ENCODE data around the gene SDHD. TPM values are rescaled to one million over a fixed set of nuclear protein-coding genes. Genes with fewer than 3 reads are reported as not detected.

SDHD gene
- total and polyA plus RNA-seq, 7 experiments from 2014 or later: 39.6 to 211 (median 73.8) TPM

DNA sequence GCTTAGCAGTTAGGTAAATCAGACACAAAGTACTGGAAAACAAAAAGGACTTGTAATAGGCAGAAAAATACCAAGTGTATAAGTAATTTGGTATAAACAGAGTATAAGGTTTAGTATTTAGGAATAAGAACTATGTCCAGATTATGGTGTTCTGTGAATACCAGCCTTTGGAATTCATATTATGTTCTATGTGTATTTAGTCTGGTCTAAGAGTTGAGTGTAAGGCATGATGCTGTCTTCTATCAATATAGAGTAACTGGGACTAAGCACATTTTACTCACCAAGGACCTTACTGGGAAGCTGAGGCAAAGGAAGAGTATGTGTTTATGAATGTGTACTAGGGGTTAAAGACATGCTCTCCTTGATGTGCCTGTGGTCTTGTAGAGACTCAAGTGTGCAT, 9.5 kb downstream of the SDHD start:
- Mint-ChIP-seq H3K27ac (no peak overlapping the region), H3K4me3 (no peak overlapping the region)

DNA sequence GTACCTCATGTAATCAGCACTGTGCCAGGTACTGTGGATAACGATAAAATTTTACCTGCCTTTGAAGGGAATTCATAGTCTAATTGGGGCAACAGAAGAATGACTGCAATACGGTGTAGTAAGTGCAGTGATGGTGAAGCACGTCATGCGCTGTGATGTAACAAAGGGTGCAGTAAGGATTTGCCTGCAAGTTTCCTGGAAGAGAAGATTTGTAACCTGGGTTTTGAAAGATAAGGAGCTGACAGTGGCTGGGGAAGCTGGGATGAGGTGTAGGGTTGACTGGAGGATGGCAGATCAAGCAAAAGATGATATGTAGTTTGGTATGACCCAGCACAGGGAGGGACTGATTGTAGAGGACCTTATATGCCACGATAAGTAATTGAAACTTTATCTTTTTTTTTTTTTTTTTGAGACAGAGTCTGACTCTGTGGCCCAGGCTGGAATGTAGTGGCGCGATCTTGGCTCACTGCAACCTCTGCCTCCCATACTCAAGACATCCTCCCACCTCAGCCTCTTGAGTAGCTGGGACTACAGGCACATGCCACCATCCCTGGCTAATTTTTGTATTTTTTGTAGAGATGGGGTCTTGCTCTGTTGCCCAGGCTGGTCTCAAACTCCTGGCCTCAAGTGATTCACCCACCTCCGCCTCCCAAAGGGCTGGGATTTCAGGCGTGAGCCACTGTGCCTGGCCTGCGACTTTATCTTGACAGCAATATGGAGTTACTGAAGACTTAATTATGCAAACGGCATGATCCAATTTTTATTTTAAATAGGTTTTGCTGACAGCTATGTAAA, 11.3 kb downstream of the SDHD start:
- ATAC-seq (no peak), DNase-seq (no peak)
- ChIA-PET POLR2A (interaction anchor here (0.6 to 0.7 kb wide), 2 partner anchors 165 to 448 kb away, joined by 3 to 4 read pairs; no protein-coding TSS in a partner anchor), CTCF (no interaction called here)
- no peak overlapping the region for H3K4me3 ChIP-seq (ENCODE audit: low read length)
- H3K27me3 Mint-ChIP-seq: no peaks in the 10 kb centered on the region
- H3K4me3 Mint-ChIP-seq: no peak overlapping the region
- H3K4me1 Mint-ChIP-seq: peaks cover 0 to 4% (median 0%) of the 10 kb centered on the region in 7 donors
- no peak overlapping the region for H3K27ac ChIP-seq (ENCODE audit: low read depth, low read length)
- no peak overlapping the region for H3K27ac Mint-ChIP-seq
- H3K27me3 ChIP-seq (ENCODE audit: control insufficient read depth in 2 of 2, insufficient read depth in 2 of 2, low read length in 2 of 2): no peaks in the 10 kb centered on the region
- H3K36me3 ChIP-seq (ENCODE audit: control insufficient read depth in 2 of 3, insufficient read depth in 3 of 3, low read length in 3 of 3): peaks cover 0 to 36% (median 0%) of the 10 kb centered on the region in 3 experiments
- intact Hi-C loops (cut with micrococcal nuclease): no loop called here
- H3K36me3 Mint-ChIP-seq: peaks cover 5 to 33% (median 14%) of the 10 kb centered on the region in 5 donors
- no peaks in the 10 kb centered on the region for H3K4me1 ChIP-seq (ENCODE audit: control insufficient read depth in 2 of 2, insufficient read depth in 2 of 2, low read length in 2 of 2)
- H3K9me3 ChIP-seq (ENCODE audit: control insufficient read depth in 2 of 3, low read length in 3 of 3): no peaks in the 10 kb centered on the region
- no peaks in the 10 kb centered on the region for H3K9me3 Mint-ChIP-seq

More for the DNA sequence above, 9.5 kb downstream of the SDHD start:
- no peaks in the 10 kb centered on the region for H3K27me3 Mint-ChIP-seq
- no peak overlapping the region for H3K4me3 ChIP-seq (ENCODE audit: low read length)
- no peak for ATAC-seq
- H3K9me3 ChIP-seq (ENCODE audit: control insufficient read depth in 2 of 3, low read length in 3 of 3): no peaks in the 10 kb centered on the region
- peaks cover 0 to 12% (median 8%) of the 10 kb centered on the region in 7 donors for H3K4me1 Mint-ChIP-seq
- H3K36me3 Mint-ChIP-seq: peaks cover 11 to 46% (median 29%) of the 10 kb centered on the region in 5 donors
- H3K36me3 ChIP-seq (ENCODE audit: control insufficient read depth in 2 of 3, insufficient read depth in 3 of 3, low read length in 3 of 3): peaks cover 4 to 53% (median 6%) of the 10 kb centered on the region in 3 experiments
- no peak for DNase-seq
- H3K9me3 Mint-ChIP-seq: no peaks in the 10 kb centered on the region
- H3K27ac ChIP-seq (ENCODE audit: low read depth, low read length): no peak overlapping the region
- ChIA-PET POLR2A (interaction anchor here (0.7 kb wide), 1 partner anchor 498 kb away, joined by 4 read pairs; no protein-coding TSS in a partner anchor), CTCF (no interaction called here)
- no peaks in the 10 kb centered on the region for H3K27me3 ChIP-seq (ENCODE audit: control insufficient read depth in 2 of 2, insufficient read depth in 2 of 2, low read length in 2 of 2)
- H3K4me1 ChIP-seq (ENCODE audit: control insufficient read depth in 2 of 2, insufficient read depth in 2 of 2, low read length in 2 of 2): no peaks in the 10 kb centered on the region
- intact Hi-C loops (cut with micrococcal nuclease): no loop called here

DNA sequence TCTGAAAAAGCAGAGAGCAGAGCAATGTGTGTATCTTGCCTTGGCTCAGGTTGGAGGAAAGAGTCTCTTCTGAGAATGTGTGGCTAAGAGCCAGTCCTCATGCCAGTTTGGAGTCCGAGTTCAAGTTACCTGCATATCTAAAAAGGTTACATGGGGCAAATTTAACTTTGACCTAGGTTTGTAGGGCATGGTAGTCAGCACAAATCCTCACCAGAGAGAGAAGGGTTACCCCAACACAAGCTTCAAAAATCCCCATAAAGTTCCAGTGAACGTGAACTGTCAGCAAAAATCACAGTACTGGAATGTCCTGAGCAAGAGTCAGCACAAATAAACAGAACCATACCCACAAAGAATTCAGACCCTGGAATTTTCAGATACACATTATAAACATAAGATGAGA, 13.8 kb downstream of the SDHD start:
- Histone ChIP-seq H3K4me1 (ENCODE audit: control insufficient read depth in 2 of 2, insufficient read depth in 2 of 2, low read length in 2 of 2) (no peaks in the 10 kb centered on the region), H3K27me3 (ENCODE audit: control insufficient read depth in 2 of 2, insufficient read depth in 2 of 2, low read length in 2 of 2) (no peaks in the 10 kb centered on the region), H3K9me3 (ENCODE audit: control insufficient read depth in 2 of 3, low read length in 3 of 3) (no peaks in the 10 kb centered on the region), H3K36me3 (ENCODE audit: control insufficient read depth in 2 of 3, insufficient read depth in 3 of 3, low read length in 3 of 3) (peaks cover 0 to 21% (median 0%) of the 10 kb centered on the region in 3 experiments), H3K27ac (ENCODE audit: low read depth, low read length) (no peak overlapping the region), H3K4me3 (ENCODE audit: low read length) (no peak overlapping the region)
- Mint-ChIP-seq H3K4me1 (peaks cover 0 to 4% (median 0%) of the 10 kb centered on the region in 7 donors), H3K27ac (no peak overlapping the region), H3K4me3 (no peak overlapping the region), H3K36me3 (peaks cover 1 to 29% (median 10%) of the 10 kb centered on the region in 5 donors), H3K27me3 (no peaks in the 10 kb centered on the region), H3K9me3 (no peaks in the 10 kb centered on the region)
- ATAC-seq (no peak), DNase-seq (no peak)
- intact Hi-C loops (cut with micrococcal nuclease): no loop called here
- CTCF ChIA-PET: no interaction called here
- POLR2A ChIA-PET: no interaction called here

DNA sequence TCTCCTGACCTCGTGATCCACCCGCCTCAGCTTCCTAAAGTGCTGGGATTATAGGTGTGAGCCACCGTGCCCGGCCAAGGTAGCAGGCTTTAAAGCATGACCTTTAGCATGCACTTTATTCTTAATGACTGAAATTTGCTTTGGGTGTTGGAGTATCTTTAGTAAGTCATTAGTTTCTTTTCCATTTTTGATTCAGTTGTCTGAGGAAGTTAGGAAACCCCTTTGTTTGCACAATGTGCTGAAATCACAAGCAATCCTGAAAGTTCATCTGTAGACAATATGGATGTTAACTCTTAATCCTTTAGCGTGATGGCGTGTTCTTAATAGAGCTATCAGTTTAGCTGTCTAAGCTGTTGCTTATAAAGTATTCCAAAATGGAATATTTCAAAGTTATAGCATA, 16.8 kb downstream of the SDHD start:
- H3K27ac Mint-ChIP-seq: peak overlapping the region in 1 of 9 donors; percentile 10
- H3K9me3 ChIP-seq (ENCODE audit: control insufficient read depth in 2 of 3, low read length in 3 of 3): no peaks in the 10 kb centered on the region
- H3K4me3 ChIP-seq (ENCODE audit: low read length): no peak overlapping the region
- DNase-seq (no peak), ATAC-seq (no peak)
- H3K4me3 Mint-ChIP-seq: no peak overlapping the region
- no peak overlapping the region for H3K27ac ChIP-seq (ENCODE audit: low read depth, low read length)
- intact Hi-C loops (cut with micrococcal nuclease): no loop called here
- peaks cover 0 to 21% (median 0%) of the 10 kb centered on the region in 5 donors for H3K36me3 Mint-ChIP-seq
- H3K4me1 ChIP-seq (ENCODE audit: control insufficient read depth in 2 of 2, insufficient read depth in 2 of 2, low read length in 2 of 2): no peaks in the 10 kb centered on the region
- no peaks in the 10 kb centered on the region for H3K27me3 Mint-ChIP-seq
- peaks cover 0 to 3% (median 0%) of the 10 kb centered on the region in 7 donors for H3K4me1 Mint-ChIP-seq
- H3K36me3 ChIP-seq (ENCODE audit: control insufficient read depth in 2 of 3, insufficient read depth in 3 of 3, low read length in 3 of 3): no peaks in the 10 kb centered on the region
- H3K9me3 Mint-ChIP-seq: no peaks in the 10 kb centered on the region
- H3K27me3 ChIP-seq (ENCODE audit: control insufficient read depth in 2 of 2, insufficient read depth in 2 of 2, low read length in 2 of 2): no peaks in the 10 kb centered on the region
- POLR2A ChIA-PET: interaction anchor here (0.6 kb wide), 1 partner anchor 9 kb away, joined by 3 read pairs; no protein-coding TSS in a partner anchor
- CTCF ChIA-PET: interaction anchor here (0.6 to 0.8 kb wide), 2 partner anchors 9 to 270 kb away, joined by 3 read pairs; no protein-coding TSS in a partner anchor

DNA sequence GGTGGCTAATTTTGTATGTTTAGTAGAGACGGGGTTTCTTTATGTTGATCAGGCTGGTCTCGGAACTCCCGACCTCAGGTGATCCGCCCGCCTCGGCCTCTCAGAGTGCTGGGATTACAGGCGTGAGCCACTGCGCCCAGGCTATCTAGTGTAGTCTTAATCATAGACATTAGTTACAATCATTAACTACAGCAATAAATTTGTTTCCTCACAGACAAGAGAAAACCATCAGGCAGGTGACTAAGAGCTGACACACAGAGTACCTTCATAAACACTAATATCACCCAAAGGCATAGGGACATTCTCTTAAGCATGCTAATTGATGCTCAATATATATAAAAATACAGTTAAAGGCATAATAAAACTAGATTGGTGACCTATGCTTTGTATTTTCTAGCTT, 19.4 kb downstream of the SDHD start:
- Mint-ChIP-seq H3K4me3 (no peak overlapping the region), H3K9me3 (peaks cover 0 to 1% (median 0%) of the 10 kb centered on the region in 11 donors), H3K27ac (no peak overlapping the region), H3K4me1 (no peaks in the 10 kb centered on the region), H3K27me3 (no peaks in the 10 kb centered on the region), H3K36me3 (peaks cover 0 to 10% (median 0%) of the 10 kb centered on the region in 5 donors)
- Histone ChIP-seq H3K27me3 (ENCODE audit: control insufficient read depth in 2 of 2, insufficient read depth in 2 of 2, low read length in 2 of 2) (no peaks in the 10 kb centered on the region), H3K36me3 (ENCODE audit: control insufficient read depth in 2 of 3, insufficient read depth in 3 of 3, low read length in 3 of 3) (no peaks in the 10 kb centered on the region), H3K4me1 (ENCODE audit: control insufficient read depth in 2 of 2, insufficient read depth in 2 of 2, low read length in 2 of 2) (no peaks in the 10 kb centered on the region), H3K4me3 (ENCODE audit: low read length) (no peak overlapping the region), H3K27ac (ENCODE audit: low read depth, low read length) (no peak overlapping the region), H3K9me3 (ENCODE audit: control insufficient read depth in 2 of 3, low read length in 3 of 3) (no peaks in the 10 kb centered on the region)
- intact Hi-C loops (cut with micrococcal nuclease): no loop called here
- ATAC-seq (no peak), DNase-seq (no peak)
- CTCF ChIA-PET: no interaction called here
- POLR2A ChIA-PET: no interaction called here

DNA sequence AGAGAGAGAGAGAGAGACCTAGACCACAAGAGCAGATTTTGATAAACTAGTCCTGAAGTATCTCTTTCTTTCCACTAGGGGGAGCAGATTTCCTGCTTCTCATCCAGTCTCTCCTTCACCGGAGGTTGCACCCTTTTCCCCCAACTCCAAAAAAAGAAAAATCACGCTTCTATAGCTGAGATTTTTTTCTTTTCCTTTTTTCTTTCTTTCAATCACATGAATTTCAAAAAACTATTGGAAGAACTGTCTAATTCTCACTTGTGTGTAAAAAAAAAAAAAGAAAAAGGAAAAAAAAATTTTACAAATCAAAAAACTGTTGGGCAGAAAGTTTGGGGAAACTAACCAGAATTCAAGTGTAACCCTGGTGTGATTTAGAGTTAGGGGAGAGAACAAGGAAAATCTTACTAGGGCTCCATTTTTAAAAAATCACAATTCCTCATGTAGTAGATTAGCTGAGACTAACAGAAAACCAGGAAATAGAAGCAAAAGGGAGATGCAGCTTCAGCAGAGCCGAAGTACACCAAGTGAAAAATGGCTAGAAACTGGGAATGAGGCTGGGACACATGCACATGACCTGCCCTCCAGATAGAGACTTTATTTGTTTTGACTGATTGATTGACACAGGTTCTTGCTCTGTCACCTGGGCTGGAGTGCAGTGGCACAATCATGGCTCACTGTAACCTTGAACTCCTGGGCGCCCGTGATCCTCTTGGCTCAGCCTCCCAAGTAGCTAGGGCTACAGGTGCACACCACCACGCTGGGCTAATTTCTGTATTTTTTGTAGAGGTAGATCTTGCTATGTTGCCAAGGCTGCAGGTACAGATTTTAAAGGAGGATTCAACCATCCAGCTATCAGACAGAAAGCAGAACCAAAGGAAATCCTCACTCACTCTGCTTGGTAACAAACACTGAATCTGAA, 27.1 kb downstream of the SDHD start:
- no peaks in the 10 kb centered on the region for H3K4me1 ChIP-seq (ENCODE audit: control insufficient read depth in 2 of 2, insufficient read depth in 2 of 2, low read length in 2 of 2)
- Mint-ChIP-seq H3K9me3 (peaks cover 0 to 1% (median 0%) of the 10 kb centered on the region in 11 donors), H3K4me1 (peaks cover 0 to 21% (median 8%) of the 10 kb centered on the region in 7 donors), H3K36me3 (peaks cover 0 to 9% (median 0%) of the 10 kb centered on the region in 5 donors), H3K27ac (no peak overlapping the region), H3K27me3 (no peaks in the 10 kb centered on the region), H3K4me3 (peak overlapping the region in 1 of 10 donors; percentile 4)
- ChIA-PET CTCF (interaction anchor here (0.7 to 1.3 kb wide), 6 partner anchors 8 to 1766 kb away, joined by 3 to 6 read pairs (median 4); no protein-coding TSS in a partner anchor), POLR2A (interaction anchor here (0.7 kb wide), 1 partner anchor 138 kb away, joined by 4 read pairs; no protein-coding TSS in a partner anchor)
- no peaks in the 10 kb centered on the region for H3K27me3 ChIP-seq (ENCODE audit: control insufficient read depth in 2 of 2, insufficient read depth in 2 of 2, low read length in 2 of 2)
- H3K4me3 ChIP-seq (ENCODE audit: low read length): no peak overlapping the region
- H3K9me3 ChIP-seq (ENCODE audit: control insufficient read depth in 2 of 3, low read length in 3 of 3): no peaks in the 10 kb centered on the region
- ATAC-seq (peak; percentile 76), DNase-seq (peak in 6 of 9 donors; percentile 17 to 46 (median 30))
- H3K36me3 ChIP-seq (ENCODE audit: control insufficient read depth in 2 of 3, insufficient read depth in 3 of 3, low read length in 3 of 3): no peaks in the 10 kb centered on the region
- no peak overlapping the region for H3K27ac ChIP-seq (ENCODE audit: low read depth, low read length)
- intact Hi-C loops (cut with micrococcal nuclease): loop anchor here (1.0 to 2.0 kb wide), 5 partner anchors 61 to 1175 kb away; partner anchors contain the start of gene BCO2 (in 1 of the 2)
